Measurements from ENCODE around the gene MSI2. TPM values are rescaled to one million over a fixed set of nuclear protein-coding genes. Genes with fewer than 3 reads are reported as not detected.

Gene MSI2
- total and polyA plus RNA-seq, 8 donors, result 35.0 to 49.5 (median 47.5) TPM

- peaks cover 0 to 4% of the 10 kb centered on the region in 2 donors for H3K4me1 ChIP-seq
- H3K9me3 ChIP-seq, result no peaks in the 10 kb centered on the region
- no peak overlapping the region for H3K4me3 ChIP-seq
- TF ChIP-seq CTCF (IDR thresholded peaks at IDR 0.05), result no peak
- H3K27me3 ChIP-seq, result no peaks in the 10 kb centered on the region
- intact Hi-C loops (cut with DNase I), result no loop called here
- ATAC-seq (no peak), DNase-seq (no peak)
- no peak overlapping the region for H3K27ac ChIP-seq
- H3K36me3 ChIP-seq, result no peaks in the 10 kb centered on the region
Observed at GRCh38 chr17:57448759-57449283, 192.5 kb downstream of the MSI2 start.

- Histone ChIP-seq H3K36me3 (no peaks in the 10 kb centered on the region), H3K27ac (no peak overlapping the region), H3K27me3 (no peaks in the 10 kb centered on the region), H3K4me1 (peaks cover 0 to 20% of the 10 kb centered on the region in 2 donors), H3K4me3 (no peak overlapping the region), H3K9me3 (no peaks in the 10 kb centered on the region)
- no peak for DNase-seq
- no peak for TF ChIP-seq CTCF (IDR thresholded peaks at IDR 0.05)
- ATAC-seq, result no peak
- intact Hi-C loops (cut with DNase I), result no loop called here
Observed at GRCh38 chr17:57451191-57451590, 194.9 kb downstream of the MSI2 start.

GRCh38 chr17:57451643-57452042, 195.3 kb downstream of the MSI2 start:
- H3K4me1 ChIP-seq, result peaks cover 0 to 24% of the 10 kb centered on the region in 2 donors
- no peaks in the 10 kb centered on the region for H3K27me3 ChIP-seq
- DNase-seq (no peak), ATAC-seq (no peak)
- no peak for TF ChIP-seq CTCF (IDR thresholded peaks at IDR 0.05)
- H3K9me3 ChIP-seq, result no peaks in the 10 kb centered on the region
- H3K4me3 ChIP-seq, result no peak overlapping the region
- H3K36me3 ChIP-seq, result no peaks in the 10 kb centered on the region
- intact Hi-C loops (cut with DNase I), result no loop called here
- no peak overlapping the region for H3K27ac ChIP-seq

- TF ChIP-seq CTCF (IDR thresholded peaks at IDR 0.05), result no peak
- no peak overlapping the region for H3K27ac ChIP-seq
- peaks cover 0 to 24% of the 10 kb centered on the region in 2 donors for H3K4me1 ChIP-seq
- DNase-seq, result no peak
- no peaks in the 10 kb centered on the region for H3K36me3 ChIP-seq
- intact Hi-C loops (cut with DNase I), result no loop called here
- no peak for ATAC-seq
- H3K27me3 ChIP-seq, result no peaks in the 10 kb centered on the region
- H3K9me3 ChIP-seq, result no peaks in the 10 kb centered on the region
- no peak overlapping the region for H3K4me3 ChIP-seq
Observed at GRCh38 chr17:57453841-57454425, 197.6 kb downstream of the MSI2 start.

GRCh38 chr17:57454729-57455062, 198.4 kb downstream of the MSI2 start:
- ATAC-seq (no peak), DNase-seq (no peak)
- peaks cover 0 to 24% of the 10 kb centered on the region in 2 donors for H3K4me1 ChIP-seq
- no peaks in the 10 kb centered on the region for H3K27me3 ChIP-seq
- no peak overlapping the region for H3K4me3 ChIP-seq
- no peak overlapping the region for H3K27ac ChIP-seq
- no peaks in the 10 kb centered on the region for H3K36me3 ChIP-seq
- intact Hi-C loops (cut with DNase I), result no loop called here
- no peaks in the 10 kb centered on the region for H3K9me3 ChIP-seq
- TF ChIP-seq CTCF (IDR thresholded peaks at IDR 0.05), result no peak

All from left lung (tissue), 10 donors.